ENCODE results near the gene CALR. TPM values are rescaled to one million over a fixed set of nuclear protein-coding genes. Genes with fewer than 3 reads are reported as not detected.

Gene CALR
- total and polyA plus RNA-seq, 9 of the 15 experiments (the other 6 are each of a cell fraction or from before 2014, with no cell fraction given), result 126 to 811 (median 642) TPM

- TF ChIP-seq, protein P1, sequence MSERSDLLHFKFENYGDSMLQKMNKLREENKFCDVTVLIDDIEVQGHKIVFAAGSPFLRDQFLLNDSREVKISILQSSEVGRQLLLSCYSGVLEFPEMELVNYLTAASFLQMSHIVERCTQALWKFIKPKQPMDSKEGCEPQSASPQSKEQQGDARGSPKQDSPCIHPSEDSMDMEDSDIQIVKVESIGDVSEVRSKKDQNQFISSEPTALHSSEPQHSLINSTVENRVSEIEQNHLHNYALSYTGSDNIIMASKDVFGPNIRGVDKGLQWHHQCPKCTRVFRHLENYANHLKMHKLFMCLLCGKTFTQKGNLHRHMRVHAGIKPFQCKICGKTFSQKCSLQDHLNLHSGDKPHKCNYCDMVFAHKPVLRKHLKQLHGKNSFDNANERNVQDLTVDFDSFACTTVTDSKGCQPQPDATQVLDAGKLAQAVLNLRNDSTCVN (CRISPR knock-in tag; IDR thresholded peaks at IDR 0.05), result no peak
- TF ChIP-seq NCOA6 (IDR thresholded peaks at IDR 0.05) (no peak), DACH1 (IDR thresholded peaks at IDR 0.05; ENCODE audit: partially characterized antibody) (peak; percentile 57), ZNF175 (CRISPR knock-in tag; IDR thresholded peaks at IDR 0.05; ENCODE audit: low read depth) (no peak), ZEB2 (IDR thresholded peaks at IDR 0.05) (peak; percentile 71), SAP30 (IDR thresholded peaks at IDR 0.05; ENCODE audit: borderline replicate concordance, insufficient read depth, low read depth, low read length, poor library complexity, severe bottlenecking) (peak; percentile 65), RAD21 (CRISPR knock-in tag; conservative IDR thresholded peaks at IDR 0.05 in 1 of 2, IDR thresholded peaks at IDR 0.05 in 1 of 2) (peak; percentile 69 to 83; a peak in 3 of 4 replicates), ZNF655 (CRISPR knock-in tag; IDR thresholded peaks at IDR 0.05) (no peak), VEZF1 (CRISPR knock-in tag; IDR thresholded peaks at IDR 0.05) (peak; percentile 79)
- TF ChIP-seq, protein P2, sequence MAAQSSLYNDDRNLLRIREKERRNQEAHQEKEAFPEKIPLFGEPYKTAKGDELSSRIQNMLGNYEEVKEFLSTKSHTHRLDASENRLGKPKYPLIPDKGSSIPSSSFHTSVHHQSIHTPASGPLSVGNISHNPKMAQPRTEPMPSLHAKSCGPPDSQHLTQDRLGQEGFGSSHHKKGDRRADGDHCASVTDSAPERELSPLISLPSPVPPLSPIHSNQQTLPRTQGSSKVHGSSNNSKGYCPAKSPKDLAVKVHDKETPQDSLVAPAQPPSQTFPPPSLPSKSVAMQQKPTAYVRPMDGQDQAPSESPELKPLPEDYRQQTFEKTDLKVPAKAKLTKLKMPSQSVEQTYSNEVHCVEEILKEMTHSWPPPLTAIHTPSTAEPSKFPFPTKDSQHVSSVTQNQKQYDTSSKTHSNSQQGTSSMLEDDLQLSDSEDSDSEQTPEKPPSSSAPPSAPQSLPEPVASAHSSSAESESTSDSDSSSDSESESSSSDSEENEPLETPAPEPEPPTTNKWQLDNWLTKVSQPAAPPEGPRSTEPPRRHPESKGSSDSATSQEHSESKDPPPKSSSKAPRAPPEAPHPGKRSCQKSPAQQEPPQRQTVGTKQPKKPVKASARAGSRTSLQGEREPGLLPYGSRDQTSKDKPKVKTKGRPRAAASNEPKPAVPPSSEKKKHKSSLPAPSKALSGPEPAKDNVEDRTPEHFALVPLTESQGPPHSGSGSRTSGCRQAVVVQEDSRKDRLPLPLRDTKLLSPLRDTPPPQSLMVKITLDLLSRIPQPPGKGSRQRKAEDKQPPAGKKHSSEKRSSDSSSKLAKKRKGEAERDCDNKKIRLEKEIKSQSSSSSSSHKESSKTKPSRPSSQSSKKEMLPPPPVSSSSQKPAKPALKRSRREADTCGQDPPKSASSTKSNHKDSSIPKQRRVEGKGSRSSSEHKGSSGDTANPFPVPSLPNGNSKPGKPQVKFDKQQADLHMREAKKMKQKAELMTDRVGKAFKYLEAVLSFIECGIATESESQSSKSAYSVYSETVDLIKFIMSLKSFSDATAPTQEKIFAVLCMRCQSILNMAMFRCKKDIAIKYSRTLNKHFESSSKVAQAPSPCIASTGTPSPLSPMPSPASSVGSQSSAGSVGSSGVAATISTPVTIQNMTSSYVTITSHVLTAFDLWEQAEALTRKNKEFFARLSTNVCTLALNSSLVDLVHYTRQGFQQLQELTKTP (IDR thresholded peaks at IDR 0.05; ENCODE audit: low read depth in 1 of 2, partially characterized antibody in 2 of 2), result peak in 1 of 2 experiments; percentile 28
- TF ChIP-seq, protein P3, sequence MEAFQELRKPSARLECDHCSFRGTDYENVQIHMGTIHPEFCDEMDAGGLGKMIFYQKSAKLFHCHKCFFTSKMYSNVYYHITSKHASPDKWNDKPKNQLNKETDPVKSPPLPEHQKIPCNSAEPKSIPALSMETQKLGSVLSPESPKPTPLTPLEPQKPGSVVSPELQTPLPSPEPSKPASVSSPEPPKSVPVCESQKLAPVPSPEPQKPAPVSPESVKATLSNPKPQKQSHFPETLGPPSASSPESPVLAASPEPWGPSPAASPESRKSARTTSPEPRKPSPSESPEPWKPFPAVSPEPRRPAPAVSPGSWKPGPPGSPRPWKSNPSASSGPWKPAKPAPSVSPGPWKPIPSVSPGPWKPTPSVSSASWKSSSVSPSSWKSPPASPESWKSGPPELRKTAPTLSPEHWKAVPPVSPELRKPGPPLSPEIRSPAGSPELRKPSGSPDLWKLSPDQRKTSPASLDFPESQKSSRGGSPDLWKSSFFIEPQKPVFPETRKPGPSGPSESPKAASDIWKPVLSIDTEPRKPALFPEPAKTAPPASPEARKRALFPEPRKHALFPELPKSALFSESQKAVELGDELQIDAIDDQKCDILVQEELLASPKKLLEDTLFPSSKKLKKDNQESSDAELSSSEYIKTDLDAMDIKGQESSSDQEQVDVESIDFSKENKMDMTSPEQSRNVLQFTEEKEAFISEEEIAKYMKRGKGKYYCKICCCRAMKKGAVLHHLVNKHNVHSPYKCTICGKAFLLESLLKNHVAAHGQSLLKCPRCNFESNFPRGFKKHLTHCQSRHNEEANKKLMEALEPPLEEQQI (IDR thresholded peaks at IDR 0.05), result no peak
- TF ChIP-seq, protein P4, sequence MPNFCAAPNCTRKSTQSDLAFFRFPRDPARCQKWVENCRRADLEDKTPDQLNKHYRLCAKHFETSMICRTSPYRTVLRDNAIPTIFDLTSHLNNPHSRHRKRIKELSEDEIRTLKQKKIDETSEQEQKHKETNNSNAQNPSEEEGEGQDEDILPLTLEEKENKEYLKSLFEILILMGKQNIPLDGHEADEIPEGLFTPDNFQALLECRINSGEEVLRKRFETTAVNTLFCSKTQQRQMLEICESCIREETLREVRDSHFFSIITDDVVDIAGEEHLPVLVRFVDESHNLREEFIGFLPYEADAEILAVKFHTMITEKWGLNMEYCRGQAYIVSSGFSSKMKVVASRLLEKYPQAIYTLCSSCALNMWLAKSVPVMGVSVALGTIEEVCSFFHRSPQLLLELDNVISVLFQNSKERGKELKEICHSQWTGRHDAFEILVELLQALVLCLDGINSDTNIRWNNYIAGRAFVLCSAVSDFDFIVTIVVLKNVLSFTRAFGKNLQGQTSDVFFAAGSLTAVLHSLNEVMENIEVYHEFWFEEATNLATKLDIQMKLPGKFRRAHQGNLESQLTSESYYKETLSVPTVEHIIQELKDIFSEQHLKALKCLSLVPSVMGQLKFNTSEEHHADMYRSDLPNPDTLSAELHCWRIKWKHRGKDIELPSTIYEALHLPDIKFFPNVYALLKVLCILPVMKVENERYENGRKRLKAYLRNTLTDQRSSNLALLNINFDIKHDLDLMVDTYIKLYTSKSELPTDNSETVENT (CRISPR knock-in tag; IDR thresholded peaks at IDR 0.05), result peak; percentile 69
Observed at GRCh38 chr19:12965017-12965811, 26.8 kb downstream of the CALR start (continued).
